SU-DHL-6 (cell line): Measurements from ENCODE around the gene SEC14L1.

Experiments
- H2AFZ ChIP-seq: fragments of 200-600 bp; sonication (generic); 2 replicates; pipeline ENCODE4 v1.6.1; 2014; ENCODE audit warnings: low read depth, mild to moderate bottlenecking, moderate library complexity, mixed read lengths, antibody characterized with exemption, low read length; ENCODE audit not compliant: severe bottlenecking
- H3F3A ChIP-seq: fragments of 200-600 bp; shearing (Covaris generic); 2 replicates; pipeline ENCODE4 v1.6.0; 2016; ENCODE audit warnings: antibody characterized with exemption, mild to moderate bottlenecking; ENCODE audit not compliant: insufficient read depth
- H3K27ac ChIP-seq: fragments of 200-600 bp; sonication (generic); 2 replicates; pipeline ENCODE4 v1.5.1; 2016; ENCODE audit warnings: low read depth, mild to moderate bottlenecking, low read length, moderate library complexity, mixed read lengths
- H3K27me3 ChIP-seq: fragments of 200-600 bp; sonication (generic), shearing (Covaris generic); 2 replicates; pipeline ENCODE4 v1.6.0; 2014; ENCODE audit warnings: mild to moderate bottlenecking, low read length
- H3K36me3 ChIP-seq: fragments of 200-600 bp; sonication (generic); 2 replicates; pipeline ENCODE4 v1.6.1; 2014; ENCODE audit warnings: mild to moderate bottlenecking, low read length, mixed read lengths
- H3K4me2 ChIP-seq: fragments of 300-600, 200-600 bp; shearing (Covaris generic), sonication (generic); 2 replicates; pipeline ENCODE4 v1.6.0; 2014; ENCODE audit warnings: low read length, low read depth, mild to moderate bottlenecking; ENCODE audit not compliant: poor library complexity, severe bottlenecking
- H3K4me3 ChIP-seq: fragments of 200-600 bp; sonication (generic); 2 replicates; pipeline ENCODE4 v1.5.1; 2014; ENCODE audit warnings: antibody characterized with exemption, low read length, mild to moderate bottlenecking, mixed read lengths; ENCODE audit not compliant: insufficient read depth, poor library complexity, severe bottlenecking
- H3K79me2 ChIP-seq: fragments of 200-600 bp; sonication (generic); 2 replicates; pipeline ENCODE4 v1.6.1; 2014; ENCODE audit warnings: mild to moderate bottlenecking, low read length, moderate library complexity; ENCODE audit not compliant: insufficient read depth
- H3K9ac ChIP-seq: fragments of 200-600 bp; sonication (generic); 2 replicates; pipeline ENCODE4 v1.7.0; 2014; ENCODE audit warnings: mild to moderate bottlenecking, low read length
- H3K9me2 ChIP-seq: fragments of 200-600 bp; sonication (generic); replicated peaks from 2 replicates; pipeline ENCODE4 v1.6.1; 2014; ENCODE audit warnings: low read length; ENCODE audit not compliant: insufficient read depth
- H3K9me3 ChIP-seq: fragments of 200-600 bp; sonication (generic); 2 replicates; pipeline ENCODE4 v1.6.1; 2014; ENCODE audit warnings: low read length, mixed read lengths; ENCODE audit not compliant: insufficient read depth
- H4K20me1 ChIP-seq: fragments of 200-600 bp; sonication (generic); 2 replicates; pipeline ENCODE4 v1.6.1; 2014; ENCODE audit warnings: low read depth, mild to moderate bottlenecking, antibody characterized with exemption, low read length, moderate library complexity, mixed read lengths
- EZH2phosphoT487 ChIP-seq: fragments of 200-600 bp; sonication (generic), shearing (Covaris generic); conservative IDR thresholded peaks from 2 replicates; pipeline ENCODE4 v1.6.1; 2018; ENCODE audit warnings: mild to moderate bottlenecking, antibody characterized with exemption, low read length, moderate library complexity, mixed read lengths
- TF ChIP-seq, protein P1 (sequence below): fragments of 200-600 bp; sonication (generic); IDR thresholded peaks from one replicate; pipeline ENCODE4 v1.5.1; 2017; ENCODE audit warnings: antibody characterized with exemption, mild to moderate bottlenecking, low read length, moderate library complexity; ENCODE audit not compliant: insufficient read depth, poor library complexity, severe bottlenecking

Gene SEC14L1

DNA sequence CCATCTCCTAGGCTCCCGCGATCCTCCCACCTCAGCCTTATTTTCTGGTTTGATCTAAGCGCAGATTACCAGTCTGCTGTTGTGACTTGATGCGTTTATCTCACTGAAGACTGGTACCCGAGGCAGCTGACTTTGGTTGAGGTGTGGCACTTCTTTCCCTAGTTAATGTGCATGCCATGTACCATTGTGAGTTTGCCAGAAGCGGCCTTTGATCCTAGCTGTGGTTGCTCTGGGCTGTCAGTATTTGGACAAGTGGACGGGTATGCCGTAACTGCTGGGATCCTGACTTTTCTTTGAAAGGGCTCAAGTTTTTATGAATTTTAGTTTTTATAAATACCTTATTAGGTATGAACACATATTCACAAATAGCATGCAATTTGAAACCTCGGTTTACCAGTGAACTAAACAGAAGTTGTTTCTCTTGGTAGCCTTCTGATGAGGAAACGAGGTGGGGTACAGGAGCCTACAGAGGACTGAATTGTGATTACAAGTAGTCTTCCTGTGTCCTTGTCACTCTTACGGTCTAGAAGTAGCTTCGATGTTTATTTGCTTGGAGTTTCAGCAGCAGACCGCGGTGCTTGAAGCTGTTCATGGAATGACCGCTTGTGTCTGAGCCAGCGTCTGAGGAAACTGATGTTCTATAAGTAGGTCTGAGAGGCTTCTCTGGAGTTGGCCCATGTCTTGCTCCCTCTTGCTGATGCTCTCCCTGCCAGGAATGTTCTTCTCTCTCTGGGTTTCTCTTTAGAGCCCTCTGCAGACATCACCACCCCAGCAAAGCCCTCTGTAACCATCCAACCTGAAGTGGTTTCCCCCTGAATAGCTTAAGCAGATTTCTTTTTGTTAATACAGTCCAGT lies 40.0 kb downstream of the SEC14L1 start:
- no peaks in the 10 kb centered on the region for H3K27me3 ChIP-seq
- no peak overlapping the region for H3K4me2 ChIP-seq
- H3K4me3 ChIP-seq = no peak overlapping the region
- TF ChIP-seq EZH2phosphoT487 = no peak
- TF ChIP-seq, protein P1, sequence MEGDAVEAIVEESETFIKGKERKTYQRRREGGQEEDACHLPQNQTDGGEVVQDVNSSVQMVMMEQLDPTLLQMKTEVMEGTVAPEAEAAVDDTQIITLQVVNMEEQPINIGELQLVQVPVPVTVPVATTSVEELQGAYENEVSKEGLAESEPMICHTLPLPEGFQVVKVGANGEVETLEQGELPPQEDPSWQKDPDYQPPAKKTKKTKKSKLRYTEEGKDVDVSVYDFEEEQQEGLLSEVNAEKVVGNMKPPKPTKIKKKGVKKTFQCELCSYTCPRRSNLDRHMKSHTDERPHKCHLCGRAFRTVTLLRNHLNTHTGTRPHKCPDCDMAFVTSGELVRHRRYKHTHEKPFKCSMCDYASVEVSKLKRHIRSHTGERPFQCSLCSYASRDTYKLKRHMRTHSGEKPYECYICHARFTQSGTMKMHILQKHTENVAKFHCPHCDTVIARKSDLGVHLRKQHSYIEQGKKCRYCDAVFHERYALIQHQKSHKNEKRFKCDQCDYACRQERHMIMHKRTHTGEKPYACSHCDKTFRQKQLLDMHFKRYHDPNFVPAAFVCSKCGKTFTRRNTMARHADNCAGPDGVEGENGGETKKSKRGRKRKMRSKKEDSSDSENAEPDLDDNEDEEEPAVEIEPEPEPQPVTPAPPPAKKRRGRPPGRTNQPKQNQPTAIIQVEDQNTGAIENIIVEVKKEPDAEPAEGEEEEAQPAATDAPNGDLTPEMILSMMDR = no peak
- H3F3A ChIP-seq = no peaks in the 10 kb centered on the region
- no peaks in the 10 kb centered on the region for H3K9me2 ChIP-seq
- no peaks in the 10 kb centered on the region for H3K36me3 ChIP-seq
- no peaks in the 10 kb centered on the region for H3K9me3 ChIP-seq
- H3K79me2 ChIP-seq = no peaks in the 10 kb centered on the region
- H3K27ac ChIP-seq = no peak overlapping the region
- H2AFZ ChIP-seq = no peak overlapping the region
- no peak overlapping the region for H3K9ac ChIP-seq
- H4K20me1 ChIP-seq = no peaks in the 10 kb centered on the region; the same call in 1 of the 2 replicates

DNA sequence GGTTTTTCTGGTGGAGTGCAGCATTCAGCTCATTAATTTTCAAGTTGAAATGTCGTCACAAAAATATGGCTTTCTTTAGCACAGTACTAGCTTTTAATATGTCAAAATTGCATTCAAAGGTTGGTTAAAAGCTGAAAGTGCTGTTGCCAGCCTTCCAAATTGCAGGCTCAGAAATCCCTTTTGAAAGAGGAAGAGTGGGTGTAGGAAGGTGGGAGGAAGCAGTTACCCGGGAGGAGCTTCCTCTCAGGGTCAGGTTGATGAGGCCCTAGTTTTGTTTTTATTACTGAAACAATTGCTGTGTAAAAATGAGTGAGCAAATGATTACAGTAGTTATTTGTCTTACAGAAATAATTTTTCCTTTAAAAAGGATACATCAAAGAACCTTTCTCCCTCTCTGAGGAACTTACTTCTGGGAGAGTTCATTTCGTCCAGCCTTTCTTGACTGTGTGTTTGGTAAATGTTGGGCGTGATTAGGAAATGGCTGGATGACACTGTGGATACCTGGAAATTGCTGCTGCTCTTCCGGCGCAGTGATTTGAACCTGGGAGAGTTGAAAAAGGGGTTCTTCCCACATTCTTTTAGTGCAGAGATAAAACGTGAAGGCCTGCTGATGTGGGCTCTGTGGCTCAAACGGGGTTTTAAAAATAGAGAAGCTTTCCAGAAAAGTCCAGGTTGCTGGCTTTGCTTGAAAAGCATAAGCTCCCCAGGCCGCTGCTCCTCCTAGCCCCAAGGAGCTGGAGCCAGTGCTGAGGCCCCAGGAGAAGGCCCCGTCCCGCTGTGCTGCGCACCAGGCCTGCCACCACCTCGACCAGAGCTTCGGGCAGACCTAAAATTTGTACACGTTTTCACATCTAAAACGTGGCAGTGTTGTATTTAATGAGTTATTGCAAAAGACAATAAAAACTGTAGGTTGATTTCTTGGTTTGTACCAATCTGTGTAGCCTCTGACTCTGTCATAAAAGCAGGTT lies 41.7 kb downstream of the SEC14L1 start:
- H4K20me1 ChIP-seq = no peaks in the 10 kb centered on the region; the same call in 1 of the 2 replicates
- no peaks in the 10 kb centered on the region for H3K9me2 ChIP-seq
- no peak overlapping the region for H3K4me3 ChIP-seq
- H3F3A ChIP-seq = no peaks in the 10 kb centered on the region
- no peaks in the 10 kb centered on the region for H3K27me3 ChIP-seq
- no peak overlapping the region for H2AFZ ChIP-seq
- TF ChIP-seq, protein P1 = no peak
- TF ChIP-seq EZH2phosphoT487 = no peak
- H3K9ac ChIP-seq = no peak overlapping the region
- no peak overlapping the region for H3K4me2 ChIP-seq
- H3K36me3 ChIP-seq = no peaks in the 10 kb centered on the region
- H3K79me2 ChIP-seq = no peaks in the 10 kb centered on the region
- no peak overlapping the region for H3K27ac ChIP-seq
- H3K9me3 ChIP-seq = no peaks in the 10 kb centered on the region

DNA sequence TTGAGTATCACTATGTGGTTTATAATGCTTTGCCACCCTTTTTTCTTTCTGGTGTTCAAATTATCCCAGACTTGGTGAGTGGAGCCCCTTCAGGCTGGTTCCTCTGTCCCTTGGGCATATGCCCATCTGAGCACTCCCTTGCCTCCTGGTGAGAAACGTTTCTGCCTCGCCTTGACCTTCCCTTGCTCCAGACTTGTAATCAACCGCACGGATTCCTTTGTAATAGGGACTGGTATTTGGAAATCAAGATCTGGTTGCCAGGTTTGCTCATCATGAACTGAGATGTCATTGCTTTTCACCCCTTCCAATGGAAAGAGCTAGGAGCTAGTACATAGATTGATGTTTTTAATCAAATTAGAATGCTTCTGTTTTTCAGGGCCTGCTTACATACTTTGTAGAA lies 43.7 kb downstream of the SEC14L1 start:
- no peak overlapping the region for H3K27ac ChIP-seq
- H3K4me2 ChIP-seq = no peak overlapping the region
- no peaks in the 10 kb centered on the region for H3F3A ChIP-seq

More for the DNA sequence above, 43.7 kb downstream of the SEC14L1 start:
- H2AFZ ChIP-seq = no peak overlapping the region
- no peaks in the 10 kb centered on the region; the same call in 1 of the 2 replicates for H4K20me1 ChIP-seq
- TF ChIP-seq EZH2phosphoT487 = no peak
- TF ChIP-seq, protein P1 = no peak
- H3K79me2 ChIP-seq = no peaks in the 10 kb centered on the region
- no peaks in the 10 kb centered on the region for H3K36me3 ChIP-seq
- H3K9me3 ChIP-seq = no peaks in the 10 kb centered on the region
- no peak overlapping the region for H3K9ac ChIP-seq
- H3K4me3 ChIP-seq = no peak overlapping the region
- H3K27me3 ChIP-seq = no peaks in the 10 kb centered on the region
- no peaks in the 10 kb centered on the region for H3K9me2 ChIP-seq
